ENCODE results near the gene CHMP1A. TPM values are rescaled to one million over a fixed set of nuclear protein-coding genes. Genes with fewer than 3 reads are reported as not detected.
"Not testable (repeated sequence)": the region's sequence is repeated elsewhere in the genome, so short reads cannot be mapped to it uniquely, and the experiment has no call there.

CHMP1A gene
- polyA plus RNA-seq, 1 donor: 51.3 TPM

- DNase-seq: no peak
Measured at GRCh38 chr16:89658221-89658879, 842 bp upstream of the CHMP1A start.

DNA sequence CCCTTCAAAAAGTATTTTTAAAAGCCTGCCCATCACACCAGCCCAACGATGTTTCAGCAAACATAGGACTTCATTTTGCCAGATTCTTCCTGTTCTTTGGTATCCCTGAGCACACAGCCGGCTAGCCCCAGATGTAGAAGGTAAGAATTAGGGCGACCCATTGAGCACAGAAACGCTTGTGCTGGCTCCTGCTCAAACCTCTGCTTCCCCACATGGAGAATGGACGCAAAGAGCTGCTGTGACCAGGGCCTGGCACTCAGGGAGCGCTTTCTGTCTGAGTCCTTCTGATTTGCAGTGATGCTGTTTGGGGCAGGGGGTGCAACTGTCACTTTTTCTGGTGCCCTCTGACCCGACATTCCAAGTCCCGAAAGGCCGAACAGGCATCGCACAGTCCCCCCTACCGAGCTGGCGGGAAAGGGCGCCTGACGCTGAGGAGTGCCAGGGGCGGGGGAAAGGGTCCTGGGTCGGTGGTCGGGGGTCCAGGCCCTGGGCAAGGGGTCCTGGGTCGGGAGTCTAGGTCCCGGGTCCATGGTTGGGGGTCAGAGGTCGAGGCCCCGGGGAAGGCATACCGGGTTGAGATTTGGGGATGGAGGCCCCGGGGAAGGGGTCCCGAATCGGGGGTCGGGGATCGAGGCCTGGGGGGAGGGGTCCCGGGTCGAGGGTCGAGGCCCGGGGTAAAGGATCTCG, 930 bp downstream of the CHMP1A start:
- no peak for DNase-seq

- DNase-seq: no peak
Measured at GRCh38 chr16:89655062-89655643, 2.4 kb downstream of the CHMP1A start.

GRCh38 chr16:89653656-89654295, 3.7 kb downstream of the CHMP1A start:
- DNase-seq: no peak

GRCh38 chr16:89651584-89651983, 5.9 kb downstream of the CHMP1A start:
- DNase-seq: no peak

GRCh38 chr16:89646906-89647305, 10.6 kb downstream of the CHMP1A start:
- DNase-seq: no peak

GRCh38 chr16:89646270-89646669, 11.2 kb downstream of the CHMP1A start:
- no peak for DNase-seq

DNA sequence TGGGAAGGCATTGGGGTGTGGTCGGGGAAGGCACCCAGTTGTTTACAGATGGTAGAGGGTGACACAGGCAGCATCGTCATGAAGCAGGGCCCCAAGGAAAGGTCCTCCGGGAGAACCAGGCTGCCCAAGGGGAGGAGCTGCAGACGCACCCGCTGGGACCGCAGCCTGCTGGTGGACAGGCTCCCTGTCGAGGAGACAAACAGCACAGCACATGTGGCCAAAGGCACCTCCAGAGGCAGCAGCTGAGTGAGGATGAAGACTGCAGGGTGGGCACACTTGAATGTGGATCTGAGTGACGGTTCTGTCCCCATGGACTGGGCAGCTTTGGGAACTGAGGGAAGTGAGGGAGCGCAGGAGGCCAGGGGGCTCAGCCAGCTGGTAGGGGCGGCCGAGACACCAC, 12.4 kb downstream of the CHMP1A start:
- no peak for DNase-seq

- no peak for DNase-seq
Measured at GRCh38 chr16:89643769-89644300, 13.7 kb downstream of the CHMP1A start.

- DNase-seq: no peak
Measured at GRCh38 chr16:89642574-89642973, 14.9 kb downstream of the CHMP1A start.

DNA sequence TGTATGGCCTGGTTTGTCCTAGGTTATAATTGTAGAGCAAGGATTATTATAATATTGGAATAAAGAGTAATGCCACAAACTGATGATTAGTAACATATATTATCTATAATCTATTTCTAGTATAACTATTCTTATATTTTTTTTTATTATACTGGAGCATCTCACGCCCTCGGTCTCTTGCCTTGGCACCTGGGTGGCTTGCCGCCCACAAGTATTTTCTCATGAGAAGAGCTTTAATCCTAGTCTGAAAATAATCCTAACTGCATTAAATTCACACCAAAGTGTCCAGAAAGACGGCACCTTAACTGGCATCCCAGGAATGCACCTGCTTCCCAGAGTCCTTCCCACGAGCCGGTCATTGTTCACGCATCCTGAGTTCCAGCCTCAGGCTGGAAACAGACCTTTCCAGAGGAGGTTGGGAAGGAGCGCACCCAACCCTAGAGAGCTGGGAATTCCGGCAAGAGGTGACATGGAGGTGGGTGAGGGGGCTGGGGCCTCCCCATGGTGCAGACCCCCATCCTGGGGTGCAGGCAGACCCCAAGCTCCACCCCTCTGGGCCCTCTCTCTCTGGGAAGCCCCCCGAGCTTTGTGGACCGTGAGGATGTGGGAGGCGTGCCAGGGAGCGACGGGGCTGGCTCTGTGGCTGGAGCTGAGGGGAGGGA, 15.9 kb downstream of the CHMP1A start:
- DNase-seq: no peak

DNA sequence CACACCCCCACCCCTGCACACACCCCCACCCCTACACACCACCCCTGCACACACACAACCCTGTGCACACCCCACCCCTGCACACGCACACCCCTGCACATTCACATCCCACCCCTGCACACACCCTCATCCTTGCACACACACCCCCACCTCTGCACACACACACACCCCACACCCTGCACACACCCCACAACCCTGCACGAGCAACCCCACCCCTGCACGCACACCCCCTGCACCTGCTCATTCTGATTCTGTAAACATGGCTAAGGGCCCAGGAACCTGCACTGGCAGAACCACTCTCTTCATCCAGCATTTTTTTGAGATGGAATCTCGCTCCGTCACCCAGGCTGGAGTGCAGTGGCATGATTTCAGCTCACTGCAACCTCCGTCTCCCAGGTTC, 18.1 kb downstream of the CHMP1A start:
- DNase-seq: no peak

- no peak for DNase-seq
Measured at GRCh38 chr16:89638455-89638854, 19.1 kb downstream of the CHMP1A start.

DNA sequence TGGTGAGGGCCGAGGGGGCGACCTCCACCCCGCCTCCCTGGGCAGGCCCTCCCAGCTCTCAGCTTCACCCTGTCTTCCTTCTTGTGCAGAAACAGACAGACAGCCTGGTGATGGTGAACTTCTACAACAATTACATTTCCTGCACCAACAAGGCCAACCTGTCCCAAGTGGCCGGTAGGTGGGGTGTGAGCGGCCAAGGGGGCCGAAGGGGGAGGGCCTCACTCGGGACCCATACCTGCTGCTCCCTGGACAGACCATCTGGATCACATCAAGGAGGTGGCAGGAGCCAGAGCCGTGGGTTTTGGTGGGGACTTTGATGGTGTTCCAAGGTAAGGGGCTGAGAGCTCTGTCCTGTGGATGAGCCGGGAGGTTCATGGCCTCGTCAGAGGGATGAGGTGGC, 20.1 kb downstream of the CHMP1A start:
- DNase-seq: no peak

- no peak for DNase-seq
Measured at GRCh38 chr16:89636663-89637062, 20.8 kb downstream of the CHMP1A start.

DNA sequence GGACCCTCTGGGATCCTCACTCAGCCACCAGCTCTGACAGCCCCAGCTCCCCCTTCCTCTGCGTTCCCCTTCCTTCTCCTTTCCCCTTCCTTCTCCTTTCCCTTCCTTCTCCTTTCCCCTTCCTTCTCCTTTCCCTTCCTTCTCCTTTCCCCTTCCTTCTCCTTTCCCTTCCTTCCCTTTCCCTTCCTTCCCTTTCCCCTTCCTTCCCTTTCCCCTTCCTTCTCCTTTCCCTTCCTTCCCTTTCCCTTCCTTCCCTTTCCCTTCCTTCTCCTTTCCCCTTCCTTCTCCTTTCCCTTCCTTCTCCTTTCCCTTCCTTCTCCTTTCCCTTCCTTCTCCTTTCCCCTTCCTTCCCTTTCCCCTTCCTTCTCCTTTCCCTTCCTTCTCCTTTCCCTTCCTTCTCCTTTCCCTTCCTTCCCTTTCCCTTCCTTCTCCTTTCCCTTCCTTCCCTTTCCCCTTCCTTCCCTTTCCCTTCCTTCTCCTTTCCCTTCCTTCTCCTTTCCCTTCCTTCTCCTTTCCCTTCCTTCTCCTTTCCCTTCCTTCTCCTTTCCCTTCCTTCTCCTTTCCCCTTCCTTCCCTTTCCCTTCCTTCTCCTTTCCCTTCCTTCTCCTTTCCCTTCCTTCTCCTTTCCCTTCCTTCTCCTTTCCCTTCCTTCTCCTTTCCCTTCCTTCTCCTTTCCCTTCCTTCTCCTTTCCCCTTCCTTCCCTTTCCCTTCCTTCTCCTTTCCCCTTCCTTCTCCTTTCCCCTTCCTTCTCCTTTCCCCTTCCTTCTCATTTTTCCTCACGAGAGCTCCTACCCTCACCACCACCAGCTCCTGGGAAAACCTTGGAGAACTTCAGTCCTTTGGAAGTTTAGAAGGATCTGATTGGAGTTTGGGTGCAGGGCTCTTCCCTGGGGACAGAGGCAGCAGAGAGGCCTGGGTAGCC, 22.8 kb downstream of the CHMP1A start:
- DNase-seq: not testable (repeated sequence)

DNA sequence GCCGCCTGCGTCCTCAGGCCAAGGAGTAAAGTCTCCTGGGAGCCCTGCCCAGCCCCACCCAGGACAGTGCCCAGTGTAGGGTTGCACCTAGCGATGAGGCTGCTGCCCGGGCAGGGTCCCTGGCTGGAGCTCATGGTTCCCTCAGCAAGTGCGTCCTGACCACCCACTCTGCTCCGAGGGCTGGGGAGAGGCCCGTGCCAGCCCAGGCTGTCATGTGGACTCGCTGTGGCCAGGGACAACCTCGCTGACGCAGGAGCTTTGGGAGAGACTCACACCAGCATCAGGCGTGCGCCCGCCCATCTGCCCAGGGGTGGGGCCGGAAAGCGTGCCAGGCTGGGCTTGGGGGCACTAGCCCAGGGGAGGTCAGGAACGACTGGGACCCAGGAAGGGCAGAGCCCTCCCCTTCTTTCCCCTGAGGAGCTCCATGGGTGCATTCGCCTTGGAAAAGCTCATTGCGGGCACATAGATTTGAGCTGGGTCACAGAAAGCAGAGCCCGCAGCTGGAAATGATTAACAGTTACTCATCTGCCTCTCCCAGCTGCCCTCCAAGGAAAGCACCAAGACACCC, 24.4 kb downstream of the CHMP1A start:
- no peak for DNase-seq

DNA sequence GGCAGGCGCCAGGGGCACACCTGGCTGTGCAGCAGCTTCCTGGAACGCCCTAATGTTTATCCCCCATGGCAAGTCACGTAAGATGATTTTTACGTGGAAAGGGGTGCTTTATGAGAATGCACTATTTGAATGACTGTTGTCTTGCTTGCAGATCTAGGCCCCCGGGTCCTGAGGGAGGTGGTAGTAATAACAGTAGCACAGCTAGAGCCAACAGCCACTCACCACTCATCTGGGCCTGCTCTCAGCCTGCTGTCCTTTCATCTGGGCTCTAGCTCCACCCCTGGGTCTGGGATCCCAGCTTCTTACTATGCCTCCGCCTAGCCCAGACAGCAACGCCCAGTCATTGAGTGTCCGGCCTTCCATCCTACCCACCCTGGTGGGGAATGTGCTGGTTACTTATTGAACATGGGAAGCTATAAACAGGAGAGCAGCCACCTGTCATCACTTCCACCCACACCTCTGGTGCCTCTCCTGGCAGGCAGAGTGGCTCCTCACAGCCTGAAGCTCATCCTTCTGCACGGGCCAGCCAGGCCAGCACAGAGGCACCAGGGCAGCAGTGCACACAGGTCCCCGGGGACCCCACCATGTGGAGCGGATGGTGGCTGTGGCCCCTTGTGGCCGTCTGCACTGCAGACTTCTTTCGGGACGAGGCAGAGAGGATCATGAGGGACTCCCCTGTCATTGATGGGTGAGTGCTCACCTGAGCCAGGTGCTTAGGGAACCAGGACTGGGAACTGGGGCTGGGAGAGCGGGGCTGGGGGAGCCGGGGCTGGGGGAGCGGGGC, 27.5 kb downstream of the CHMP1A start:
- no peak for DNase-seq

DNA sequence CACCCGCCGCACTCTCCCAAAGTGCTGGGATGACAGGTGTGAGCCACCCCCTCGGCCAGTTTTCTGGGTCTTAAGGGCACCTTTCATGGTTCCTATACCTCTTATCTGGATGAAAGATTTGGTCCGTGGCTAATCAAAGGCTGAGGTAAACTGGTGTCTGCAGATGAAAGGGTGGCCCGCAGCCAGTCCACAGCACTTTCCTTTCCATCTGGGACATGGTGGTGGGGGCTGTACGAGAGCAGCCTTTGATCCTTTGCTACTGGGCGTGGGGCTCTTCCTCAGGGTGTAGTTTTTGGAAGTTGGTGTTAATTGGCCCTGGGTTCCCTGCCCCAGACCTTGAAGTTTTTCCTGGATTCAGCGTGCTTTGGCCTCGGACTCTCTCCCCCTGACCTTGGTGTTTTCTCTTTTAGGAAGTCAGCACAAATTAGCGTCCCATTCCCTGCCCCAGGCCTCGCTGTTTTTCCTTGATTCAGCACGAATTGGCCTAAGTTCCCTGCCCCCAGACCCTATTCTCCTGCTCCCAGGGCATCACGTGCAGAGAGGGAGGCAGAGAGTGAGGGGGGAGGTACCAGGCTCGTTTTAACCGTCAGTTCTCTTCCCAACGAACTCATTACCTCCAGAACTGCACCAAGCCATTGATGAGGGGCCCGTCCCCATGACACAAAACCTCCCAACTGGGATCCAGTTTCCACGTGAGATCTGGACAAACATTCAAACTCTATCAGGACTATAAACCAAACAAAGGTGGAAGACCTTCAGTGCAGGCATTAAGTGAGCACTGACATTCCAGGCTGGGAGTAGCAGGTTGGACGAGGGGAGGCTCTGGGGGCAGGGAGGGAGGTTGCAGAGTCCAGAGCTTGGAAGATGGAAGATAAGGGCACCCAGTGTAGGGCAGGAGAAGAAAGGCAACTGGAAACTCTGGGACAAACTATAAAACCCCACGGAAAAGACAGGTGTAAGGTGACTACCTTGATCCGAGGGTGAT, 32.4 kb downstream of the CHMP1A start:
- DNase-seq: no peak

All from hindlimb muscle (tissue), 1 donor.